ENCODE measurements around the gene CXXC1. TPM values are rescaled to one million over a fixed set of nuclear protein-coding genes. Genes with fewer than 3 reads are reported as not detected.

CXXC1 gene
- total RNA-seq, 2 donors from 2014 or later, result 93.1 to 102 TPM

DNA sequence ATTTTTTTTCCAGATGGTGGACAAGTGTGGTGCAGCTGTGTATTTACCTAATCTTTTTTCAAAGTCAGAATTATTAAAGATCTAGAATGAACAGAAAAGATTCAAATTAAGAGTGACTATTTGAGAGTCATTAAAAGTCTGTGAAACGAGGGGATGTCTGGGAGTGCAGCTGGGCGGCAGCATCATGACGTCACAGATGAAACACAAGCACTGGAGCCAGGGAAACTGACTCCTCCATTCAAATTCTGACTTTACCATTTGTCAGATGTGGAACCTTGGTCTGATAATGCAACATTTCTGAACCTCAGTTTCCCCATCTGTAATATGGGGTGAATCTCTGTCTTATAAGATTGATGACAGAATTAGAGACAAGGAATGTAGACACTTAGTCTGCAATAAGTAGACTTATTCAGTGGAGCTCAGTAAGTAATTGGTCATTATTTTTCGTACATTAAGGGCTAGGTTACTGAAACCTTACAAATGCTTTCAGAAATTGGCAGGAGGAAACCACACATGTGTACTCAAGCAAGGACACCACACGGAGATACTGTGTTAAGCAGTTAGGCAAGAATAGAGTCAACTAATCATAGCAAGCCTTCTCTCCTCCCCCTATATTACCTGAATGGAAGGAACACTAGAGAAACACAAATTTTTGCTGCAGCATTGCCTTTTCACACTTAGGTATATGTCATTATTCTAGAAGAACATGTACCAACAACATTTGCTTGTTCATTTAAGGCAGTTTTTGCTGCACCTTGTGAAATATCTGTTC lies 27.8 kb upstream of the CXXC1 start:
- Mint-ChIP-seq H3K4me3 (no peak overlapping the region), H3K36me3 (ENCODE audit: low read depth) (no peaks in the 10 kb centered on the region), H3K9me3 (no peaks in the 10 kb centered on the region), H3K4me1 (no peaks in the 10 kb centered on the region), H3K27me3 (ENCODE audit: insufficient read depth) (peaks cover 45% of the 10 kb centered on the region), H3K27ac (no peak overlapping the region)
- Histone ChIP-seq H3K4me3 (ENCODE audit: low read length) (no peak overlapping the region), H3K9ac (ENCODE audit: extremely low read depth, low read length, poor library complexity, severe bottlenecking) (no peak overlapping the region), H3K27me3 (ENCODE audit: control insufficient read depth, insufficient read depth, low read length, poor library complexity, severe bottlenecking) (peaks cover 5% of the 10 kb centered on the region), H3K4me1 (ENCODE audit: control insufficient read depth, insufficient read depth, low read length) (no peaks in the 10 kb centered on the region), H3K9me3 (ENCODE audit: control insufficient read depth, low read length) (no peaks in the 10 kb centered on the region), H3K36me3 (ENCODE audit: control insufficient read depth, insufficient read depth, low read length) (no peaks in the 10 kb centered on the region), H3K27ac (ENCODE audit: low read depth, low read length) (no peak overlapping the region)
- WGBS, 2 experiments (ENCODE audit: insufficient coverage in 1 of 2, insufficient read length in 1 of 2), result 82 to 97% methylated on average over 5 of the region's 5 CpGs
- TF ChIP-seq, protein P1, sequence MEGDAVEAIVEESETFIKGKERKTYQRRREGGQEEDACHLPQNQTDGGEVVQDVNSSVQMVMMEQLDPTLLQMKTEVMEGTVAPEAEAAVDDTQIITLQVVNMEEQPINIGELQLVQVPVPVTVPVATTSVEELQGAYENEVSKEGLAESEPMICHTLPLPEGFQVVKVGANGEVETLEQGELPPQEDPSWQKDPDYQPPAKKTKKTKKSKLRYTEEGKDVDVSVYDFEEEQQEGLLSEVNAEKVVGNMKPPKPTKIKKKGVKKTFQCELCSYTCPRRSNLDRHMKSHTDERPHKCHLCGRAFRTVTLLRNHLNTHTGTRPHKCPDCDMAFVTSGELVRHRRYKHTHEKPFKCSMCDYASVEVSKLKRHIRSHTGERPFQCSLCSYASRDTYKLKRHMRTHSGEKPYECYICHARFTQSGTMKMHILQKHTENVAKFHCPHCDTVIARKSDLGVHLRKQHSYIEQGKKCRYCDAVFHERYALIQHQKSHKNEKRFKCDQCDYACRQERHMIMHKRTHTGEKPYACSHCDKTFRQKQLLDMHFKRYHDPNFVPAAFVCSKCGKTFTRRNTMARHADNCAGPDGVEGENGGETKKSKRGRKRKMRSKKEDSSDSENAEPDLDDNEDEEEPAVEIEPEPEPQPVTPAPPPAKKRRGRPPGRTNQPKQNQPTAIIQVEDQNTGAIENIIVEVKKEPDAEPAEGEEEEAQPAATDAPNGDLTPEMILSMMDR (conservative IDR thresholded peaks at IDR 0.05), result no peak
- no peak for DNase-seq

DNA sequence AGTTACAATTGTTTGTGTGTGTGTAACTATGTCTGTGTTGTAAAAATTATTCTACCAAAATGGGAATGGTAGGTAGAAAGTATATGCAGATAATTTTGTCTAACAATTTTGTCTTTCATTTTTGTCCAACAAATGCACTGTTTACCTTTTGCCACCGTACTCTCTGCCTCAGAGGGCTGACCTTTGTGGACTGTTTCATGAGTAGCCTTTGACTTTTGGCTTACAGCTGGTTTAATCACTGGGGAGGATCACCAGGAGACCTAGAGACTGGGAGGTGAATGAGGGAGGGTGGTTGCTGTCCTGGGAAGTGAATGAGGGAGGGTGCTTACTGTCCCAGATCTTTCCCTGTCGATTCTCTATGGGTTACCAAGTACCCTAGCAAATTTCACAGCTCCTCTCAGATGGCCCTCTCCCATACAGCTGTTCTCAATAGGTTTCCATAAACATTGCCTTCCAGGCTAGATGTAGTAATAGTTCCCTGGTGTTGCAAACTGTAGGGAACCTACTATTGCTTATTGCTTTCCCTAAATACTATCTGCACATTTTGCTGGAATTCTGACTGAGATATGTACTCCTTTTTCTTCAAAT lies 26.5 kb upstream of the CXXC1 start:
- no peak overlapping the region for H3K27ac Mint-ChIP-seq
- Histone ChIP-seq H3K9ac (ENCODE audit: extremely low read depth, low read length, poor library complexity, severe bottlenecking) (no peak overlapping the region), H3K4me1 (ENCODE audit: control insufficient read depth, insufficient read depth, low read length) (no peaks in the 10 kb centered on the region), H3K36me3 (ENCODE audit: control insufficient read depth, insufficient read depth, low read length) (no peaks in the 10 kb centered on the region), H3K27ac (ENCODE audit: low read depth, low read length) (no peak overlapping the region), H3K27me3 (ENCODE audit: control insufficient read depth, insufficient read depth, low read length, poor library complexity, severe bottlenecking) (peaks cover 5% of the 10 kb centered on the region), H3K4me3 (ENCODE audit: low read length) (no peak overlapping the region), H3K9me3 (ENCODE audit: control insufficient read depth, low read length) (no peaks in the 10 kb centered on the region)
- no peak overlapping the region for H3K4me3 Mint-ChIP-seq
- 66 to 100% methylated on average over 1 to 2 of the region's 2 CpGs for WGBS, 2 experiments (ENCODE audit: insufficient coverage in 1 of 2, insufficient read length in 1 of 2)
- H3K36me3 Mint-ChIP-seq (ENCODE audit: low read depth), result no peaks in the 10 kb centered on the region
- no peaks in the 10 kb centered on the region for H3K4me1 Mint-ChIP-seq
- peaks cover 58% of the 10 kb centered on the region for H3K27me3 Mint-ChIP-seq (ENCODE audit: insufficient read depth)
- no peak for DNase-seq
- no peaks in the 10 kb centered on the region for H3K9me3 Mint-ChIP-seq
- TF ChIP-seq, protein P1 (conservative IDR thresholded peaks at IDR 0.05), result no peak

GRCh38 chr18:50313031-50313607 lies 25.6 kb upstream of the CXXC1 start:
- 84 to 90% methylated on average over 2 of the region's 2 CpGs for WGBS, 2 experiments (ENCODE audit: insufficient coverage in 1 of 2, insufficient read length in 1 of 2)
- H3K27ac ChIP-seq (ENCODE audit: low read depth, low read length), result no peak overlapping the region
- H3K4me1 Mint-ChIP-seq, result no peaks in the 10 kb centered on the region
- no peaks in the 10 kb centered on the region for H3K36me3 ChIP-seq (ENCODE audit: control insufficient read depth, insufficient read depth, low read length)
- H3K4me3 ChIP-seq (ENCODE audit: low read length), result no peak overlapping the region
- H3K27ac Mint-ChIP-seq, result no peak overlapping the region
- H3K27me3 Mint-ChIP-seq (ENCODE audit: insufficient read depth), result peaks cover 66% of the 10 kb centered on the region
- H3K9me3 ChIP-seq (ENCODE audit: control insufficient read depth, low read length), result no peaks in the 10 kb centered on the region
- no peak for DNase-seq
- TF ChIP-seq, protein P1 (conservative IDR thresholded peaks at IDR 0.05), result no peak
- H3K4me3 Mint-ChIP-seq, result no peak overlapping the region
- peaks cover 5% of the 10 kb centered on the region for H3K27me3 ChIP-seq (ENCODE audit: control insufficient read depth, insufficient read depth, low read length, poor library complexity, severe bottlenecking)
- no peak overlapping the region for H3K9ac ChIP-seq (ENCODE audit: extremely low read depth, low read length, poor library complexity, severe bottlenecking)
- peaks cover 3% of the 10 kb centered on the region for H3K9me3 Mint-ChIP-seq
- H3K36me3 Mint-ChIP-seq (ENCODE audit: low read depth), result no peaks in the 10 kb centered on the region
- no peaks in the 10 kb centered on the region for H3K4me1 ChIP-seq (ENCODE audit: control insufficient read depth, insufficient read depth, low read length)

All from endodermal cell (in vitro differentiated cells).